ENCODE measurements around the gene CTBP1. TPM values are rescaled to one million over a fixed set of nuclear protein-coding genes. Genes with fewer than 3 reads are reported as not detected.

CTBP1 gene
- total RNA-seq, 1 experiment from 2014 or later: 223 TPM

DNA sequence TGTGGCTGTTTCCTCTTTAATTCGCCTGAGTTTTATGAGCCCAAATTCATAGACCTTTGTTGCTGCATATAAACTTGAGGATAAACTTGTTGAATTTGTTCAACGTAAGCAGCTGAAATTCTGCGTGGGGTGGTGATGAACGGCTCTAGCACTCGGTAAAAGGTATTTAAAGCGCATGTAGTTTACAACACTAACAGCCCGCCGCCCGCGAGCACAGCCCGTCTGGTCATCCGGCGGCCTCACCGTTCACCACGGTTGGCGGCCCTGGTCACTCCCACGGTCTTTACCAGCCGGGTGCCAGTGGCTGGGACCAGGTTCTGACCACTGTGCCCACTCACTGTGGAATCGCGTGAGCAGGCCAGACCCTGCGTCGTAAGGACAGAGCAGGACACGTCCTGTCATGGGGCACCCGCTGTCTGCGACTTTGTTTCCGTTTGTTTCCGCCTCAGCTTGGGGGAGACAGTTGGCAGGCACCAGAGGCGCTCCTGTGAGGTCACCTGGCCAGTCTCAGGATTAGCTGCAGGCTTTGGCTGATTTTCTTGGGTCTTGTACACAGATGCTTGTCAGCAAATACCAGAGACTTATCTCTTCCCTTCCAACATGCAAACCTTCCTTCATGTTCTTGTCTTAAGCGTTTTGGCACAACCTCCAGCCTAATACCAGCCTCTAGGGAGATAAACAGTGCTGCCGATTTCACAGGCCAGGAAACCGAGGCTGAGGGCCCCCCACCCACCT, 39.8 kb downstream of the CTBP1 start:
- no TSS peak for BruUV-seq (replicated peaks)
- ChIA-PET POLR2A (ENCODE audit: unreplicated experiment) (no interaction called here), CTCF (no interaction called here)
- DNase-seq (no peak), ATAC-seq (no peak)
- no peaks in the 10 kb centered on the region; the same call in 1 of the 2 replicates for H3K36me3 ChIP-seq (ENCODE audit: low read depth, low read length)
- H3K9me2 ChIP-seq (replicated peaks; ENCODE audit: low read length): no peaks in the 10 kb centered on the region
- no peaks in the 10 kb centered on the region for H3K4me1 ChIP-seq (ENCODE audit: insufficient read depth, low read length)
- H2AFZ ChIP-seq (ENCODE audit: low read length): no peak overlapping the region
- H3K27ac ChIP-seq (ENCODE audit: low read length): no peak overlapping the region
- no peaks in the 10 kb centered on the region for H3F3A ChIP-seq (ENCODE audit: low read length, unreplicated experiment)
- TF ChIP-seq, protein P1, sequence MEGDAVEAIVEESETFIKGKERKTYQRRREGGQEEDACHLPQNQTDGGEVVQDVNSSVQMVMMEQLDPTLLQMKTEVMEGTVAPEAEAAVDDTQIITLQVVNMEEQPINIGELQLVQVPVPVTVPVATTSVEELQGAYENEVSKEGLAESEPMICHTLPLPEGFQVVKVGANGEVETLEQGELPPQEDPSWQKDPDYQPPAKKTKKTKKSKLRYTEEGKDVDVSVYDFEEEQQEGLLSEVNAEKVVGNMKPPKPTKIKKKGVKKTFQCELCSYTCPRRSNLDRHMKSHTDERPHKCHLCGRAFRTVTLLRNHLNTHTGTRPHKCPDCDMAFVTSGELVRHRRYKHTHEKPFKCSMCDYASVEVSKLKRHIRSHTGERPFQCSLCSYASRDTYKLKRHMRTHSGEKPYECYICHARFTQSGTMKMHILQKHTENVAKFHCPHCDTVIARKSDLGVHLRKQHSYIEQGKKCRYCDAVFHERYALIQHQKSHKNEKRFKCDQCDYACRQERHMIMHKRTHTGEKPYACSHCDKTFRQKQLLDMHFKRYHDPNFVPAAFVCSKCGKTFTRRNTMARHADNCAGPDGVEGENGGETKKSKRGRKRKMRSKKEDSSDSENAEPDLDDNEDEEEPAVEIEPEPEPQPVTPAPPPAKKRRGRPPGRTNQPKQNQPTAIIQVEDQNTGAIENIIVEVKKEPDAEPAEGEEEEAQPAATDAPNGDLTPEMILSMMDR (conservative IDR thresholded peaks at IDR 0.05; ENCODE audit: low read depth, low read length): no peak
- TF ChIP-seq EZH2 (IDR thresholded peaks at IDR 0.05; ENCODE audit: low read length, unreplicated experiment) (no peak), EZH2phosphoT487 (IDR thresholded peaks at IDR 0.05; ENCODE audit: borderline replicate concordance, low read length) (no peak)
- no peak overlapping the region for H3K4me2 ChIP-seq (ENCODE audit: low read length)
- H3K9me3 ChIP-seq (ENCODE audit: low read length): no peaks in the 10 kb centered on the region
- H3K27me3 ChIP-seq (ENCODE audit: low read length): no peaks in the 10 kb centered on the region
- no peak overlapping the region for H3K9ac ChIP-seq (ENCODE audit: low read length)
- intact Hi-C loops (cut with micrococcal nuclease): no loop called here
- no peaks in the 10 kb centered on the region for H3K79me2 ChIP-seq (ENCODE audit: low read length)
- H4K20me1 ChIP-seq (ENCODE audit: low read length): no peaks in the 10 kb centered on the region
- no peak overlapping the region for H3K4me3 ChIP-seq (ENCODE audit: low read length)

DNA sequence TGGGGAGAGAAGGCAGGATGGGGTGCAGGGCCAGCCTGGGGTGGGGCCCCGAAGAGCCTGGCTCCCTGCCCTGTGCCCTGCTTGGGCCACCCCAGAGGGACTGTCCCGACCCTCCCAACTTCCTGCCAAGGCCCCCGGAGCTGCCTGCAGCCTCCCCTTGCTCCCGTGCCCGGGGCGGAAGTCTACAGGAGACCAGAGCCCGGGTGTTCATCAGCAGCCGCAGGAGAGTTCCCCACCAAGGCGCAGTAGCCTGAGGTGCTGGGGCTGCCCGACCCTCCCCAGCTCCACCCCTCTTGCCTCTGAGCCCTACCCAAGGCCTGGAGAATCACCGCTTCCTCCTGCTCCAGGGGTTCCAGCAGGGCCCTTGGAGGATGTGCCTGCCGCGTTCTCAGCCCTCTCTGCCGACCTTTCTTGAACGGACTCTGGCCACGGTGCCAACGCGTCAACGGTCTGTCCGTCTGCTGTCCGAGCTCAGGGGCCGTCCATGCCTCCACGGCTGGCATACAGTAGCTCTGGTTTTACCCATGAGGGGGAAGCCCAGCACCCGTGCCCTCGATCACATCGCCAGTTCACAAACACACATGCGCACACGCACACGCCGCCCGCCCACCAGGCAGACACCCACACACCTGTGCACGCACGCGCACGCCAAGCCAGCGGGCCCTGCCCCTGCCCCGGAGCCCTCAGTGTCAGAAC, 40.5 kb downstream of the CTBP1 start:
- no peaks in the 10 kb centered on the region for H3F3A ChIP-seq (ENCODE audit: low read length, unreplicated experiment)
- BruUV-seq (replicated peaks): no TSS peak
- intact Hi-C loops (cut with micrococcal nuclease): no loop called here
- ChIA-PET CTCF (no interaction called here), POLR2A (ENCODE audit: unreplicated experiment) (no interaction called here)
- no peak overlapping the region for H3K4me2 ChIP-seq (ENCODE audit: low read length)
- no peak overlapping the region for H2AFZ ChIP-seq (ENCODE audit: low read length)
- no peaks in the 10 kb centered on the region for H4K20me1 ChIP-seq (ENCODE audit: low read length)
- H3K9me2 ChIP-seq (replicated peaks; ENCODE audit: low read length): no peaks in the 10 kb centered on the region
- H3K4me1 ChIP-seq (ENCODE audit: insufficient read depth, low read length): no peaks in the 10 kb centered on the region
- H3K27ac ChIP-seq (ENCODE audit: low read length): no peak overlapping the region
- TF ChIP-seq EZH2phosphoT487 (IDR thresholded peaks at IDR 0.05; ENCODE audit: borderline replicate concordance, low read length): no peak
- no peak for TF ChIP-seq EZH2 (IDR thresholded peaks at IDR 0.05; ENCODE audit: low read length, unreplicated experiment)
- TF ChIP-seq, protein P1 (conservative IDR thresholded peaks at IDR 0.05; ENCODE audit: low read depth, low read length): no peak
- no peak overlapping the region for H3K9ac ChIP-seq (ENCODE audit: low read length)
- no peak for ATAC-seq
- no peak for DNase-seq
- H3K27me3 ChIP-seq (ENCODE audit: low read length): no peaks in the 10 kb centered on the region
- H3K9me3 ChIP-seq (ENCODE audit: low read length): no peaks in the 10 kb centered on the region
- no peak overlapping the region for H3K4me3 ChIP-seq (ENCODE audit: low read length)
- H3K79me2 ChIP-seq (ENCODE audit: low read length): no peaks in the 10 kb centered on the region
- H3K36me3 ChIP-seq (ENCODE audit: low read depth, low read length): no peaks in the 10 kb centered on the region; the same call in 1 of the 2 replicates

Data from PC-3 (cell line).